NCI-H69 (cell line): Measurements from ENCODE around the gene PPP1R12B.
"Not testable (repeated sequence)": the region's sequence is repeated elsewhere in the genome, so short reads cannot be mapped to it uniquely, and the experiment has no call there.

ENCODE experiments used
- DNase-seq: peaks from one replicate; lab custom pipeline; 2025; lab: John Stamatoyannopoulos, UW

The PPP1R12B gene

DNA sequence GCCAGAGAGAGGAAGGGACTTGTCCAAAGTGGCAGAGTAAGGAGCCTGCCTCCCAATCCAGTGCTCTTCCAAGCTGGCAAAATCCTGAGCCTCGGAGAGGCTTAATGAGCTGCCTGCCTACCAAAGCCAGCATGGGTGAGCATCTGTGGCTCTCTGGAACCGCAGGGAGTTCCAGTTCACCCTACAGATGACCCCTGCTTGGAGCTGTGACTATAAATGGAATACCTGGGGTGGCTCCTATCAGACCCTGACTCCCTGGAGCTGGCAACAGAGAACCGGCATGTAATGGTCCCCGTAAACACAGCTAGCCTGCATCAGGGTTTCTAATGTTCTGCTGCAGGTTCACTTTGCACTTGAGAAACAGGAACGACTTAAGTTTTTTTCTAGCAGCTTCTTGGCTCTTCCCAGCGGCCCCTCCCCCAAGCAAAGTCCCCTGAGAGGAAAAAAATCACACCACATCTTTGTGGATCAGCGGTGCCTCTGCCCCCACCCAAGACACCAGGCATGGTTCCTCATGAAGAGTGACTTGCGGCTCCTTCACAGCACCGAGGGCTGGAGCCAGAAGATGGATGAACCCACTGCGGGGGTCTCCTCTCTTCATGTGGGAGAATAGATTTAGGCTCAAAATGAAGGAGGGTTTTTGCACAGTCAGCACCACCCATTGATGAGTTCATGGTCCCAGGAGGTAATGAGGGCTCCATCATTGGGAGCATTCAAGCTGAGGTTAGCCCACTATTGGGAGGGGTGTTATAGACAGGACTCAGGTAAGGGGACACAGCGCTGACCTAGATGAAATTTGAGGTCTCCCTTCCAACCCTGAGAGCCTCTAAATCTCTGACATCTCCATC lies 282.8 kb downstream of the PPP1R12B start:
- DNase-seq, result peak; percentile 47

DNA sequence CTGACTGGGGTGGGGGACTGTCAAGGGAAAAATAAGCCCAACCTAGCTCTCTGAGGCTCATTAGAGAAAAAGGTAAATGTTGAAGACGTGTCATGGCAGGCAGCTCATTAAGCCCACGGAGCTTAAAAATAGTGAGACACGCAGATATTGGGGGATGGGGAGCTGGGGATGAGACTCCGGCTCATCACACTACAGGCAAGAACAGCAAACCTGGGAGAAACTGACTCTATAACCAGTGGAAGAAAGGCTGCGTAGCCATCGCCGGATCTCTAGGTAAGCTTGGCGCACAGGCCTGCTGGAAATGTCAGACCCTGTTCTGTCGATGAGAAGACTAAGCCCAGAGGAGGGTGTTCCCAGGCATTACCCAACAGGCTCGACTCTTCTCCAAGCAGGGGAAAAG lies 283.7 kb downstream of the PPP1R12B start:
- DNase-seq, result no peak

GRCh38 chr1:202636171-202636570 lies 287.7 kb downstream of the PPP1R12B start:
- DNase-seq, result not testable (repeated sequence)

GRCh38 chr1:202637321-202638018 lies 289.0 kb downstream of the PPP1R12B start:
- DNase-seq, result peak; percentile 48

GRCh38 chr1:202638019-202638700 lies 289.7 kb downstream of the PPP1R12B start:
- peak; percentile 95 for DNase-seq

- DNase-seq, result peak; percentile 95
Observed at GRCh38 chr1:202638701-202639305, 290.3 kb downstream of the PPP1R12B start.

GRCh38 chr1:202639500-202639899 lies 291.0 kb downstream of the PPP1R12B start:
- DNase-seq, result peak; percentile 26

DNA sequence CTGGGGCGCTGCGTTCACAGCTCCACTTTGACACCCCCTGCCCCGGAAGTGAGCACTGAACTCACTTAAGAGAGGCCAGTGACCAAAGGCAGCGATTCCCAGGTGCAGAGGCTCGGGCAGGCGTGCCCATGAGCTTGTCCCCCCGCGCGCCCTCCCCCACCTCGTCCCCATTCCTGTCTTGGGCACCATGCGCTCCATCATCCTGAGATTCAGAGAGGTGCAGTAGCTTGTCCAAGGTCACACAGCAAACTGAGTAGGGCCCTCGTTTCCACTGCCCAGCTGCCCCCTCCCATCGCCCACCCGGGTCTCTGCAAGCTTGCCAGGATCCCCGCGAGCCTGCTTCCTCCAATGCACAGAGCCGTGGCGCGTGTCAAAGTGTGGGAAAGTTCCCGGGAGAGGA lies 293.7 kb downstream of the PPP1R12B start:
- no peak for DNase-seq
